Measurements from ENCODE around the gene MOB3B. TPM values are rescaled to one million over a fixed set of nuclear protein-coding genes. Genes with fewer than 3 reads are reported as not detected.

Gene MOB3B
- total and polyA plus RNA-seq, 2 of the 13 experiments (the other 11 are each of a cell fraction or from before 2014, with no cell fraction given), result 0.03 to 0.09 TPM

DNA sequence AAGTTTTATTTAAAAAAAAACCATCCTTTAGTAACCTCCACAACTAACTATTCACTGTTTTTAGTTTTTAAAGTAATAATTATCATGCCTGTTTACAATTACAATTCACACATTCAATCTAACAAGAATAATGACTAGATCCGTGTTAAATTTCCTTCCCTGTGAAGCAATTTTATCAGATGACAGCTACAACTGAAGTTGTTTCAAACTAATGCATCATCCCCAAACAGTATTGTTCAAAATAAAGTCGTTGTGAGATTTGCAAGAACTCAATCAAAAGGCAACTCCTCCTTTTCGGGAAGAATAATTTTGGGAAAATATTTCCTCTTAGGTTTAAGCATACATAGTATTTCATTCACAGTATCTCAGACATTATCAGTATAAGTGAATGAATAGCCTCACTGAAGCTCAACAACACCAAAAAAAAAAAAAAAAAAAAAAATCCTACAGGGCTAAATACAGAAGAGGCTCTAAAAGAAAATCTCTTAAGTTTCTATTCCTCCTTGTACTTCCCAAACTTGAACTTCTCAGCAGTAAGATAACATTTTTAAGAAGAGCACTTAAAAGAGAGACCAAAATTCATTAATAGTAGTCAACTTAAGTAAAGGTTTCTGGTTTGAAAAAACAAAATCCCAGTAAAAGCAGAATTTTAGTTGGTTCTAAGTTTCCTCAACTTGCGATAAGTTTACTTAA is 34.3 kb upstream of the MOB3B start (continued):
- TF ChIP-seq MLXIP (CRISPR knock-in tag; IDR thresholded peaks at IDR 0.05; ENCODE audit: borderline replicate concordance) (no peak), MAFG (CRISPR knock-in tag; IDR thresholded peaks at IDR 0.05) (no peak), MTF2 (CRISPR knock-in tag; IDR thresholded peaks at IDR 0.05; ENCODE audit: borderline replicate concordance) (no peak), SRSF4 (IDR thresholded peaks at IDR 0.05; ENCODE audit: low read depth, low read length, poor library complexity, severe bottlenecking) (no peak)

GRCh38 chr9:27561685-27562084 is 32.1 kb upstream of the MOB3B start:
- in situ Hi-C loops (cut with HindIII; ENCODE audit: extremely low pct_ligation_motif_present, low pct_unique_long_range_greater_than_20kb) (no loop called here), intact Hi-C loops (cut with micrococcal nuclease; ENCODE audit: unreplicated experiment) (no loop called here)
- H4K20me1 ChIP-seq (ENCODE audit: insufficient read depth, low read length), result no peaks in the 10 kb centered on the region
- H3K79me2 ChIP-seq (ENCODE audit: insufficient read depth, low read length), result no peaks in the 10 kb centered on the region
- peaks cover 15% of the 10 kb centered on the region for H3K4me1 ChIP-seq (ENCODE audit: insufficient read depth, low read length)
- H3K36me3 ChIP-seq (replicated peaks in 1 of 2; ENCODE audit: control insufficient read depth in 1 of 2, insufficient read depth in 2 of 2, low read length in 2 of 2), result peaks cover 0 to 6% of the 10 kb centered on the region in 2 experiments; a peak in 1 of 5 replicates
- H2AFZ ChIP-seq (ENCODE audit: low read length), result no peak overlapping the region
- FAIRE-seq, result no peak
- no TSS peak for BruUV-seq (replicated peaks)
- no peak overlapping the region for H3K4me2 ChIP-seq (ENCODE audit: low read depth, low read length)
- no peak overlapping the region for H3K9ac ChIP-seq (ENCODE audit: insufficient read depth, low read depth, low read length)
- ChIA-PET CTCF (ENCODE audit: low intra/inter-chr PET ratio, low total read pairs) (no interaction called here), POLR2A (no interaction called here)
- no peak for DNase-seq (ENCODE audit: low spot score)
- H3K9me3 ChIP-seq (ENCODE audit: low read length), result no peaks in the 10 kb centered on the region
- no peak overlapping the region for H3K4me3 ChIP-seq (replicated peaks in 1 of 3; ENCODE audit: insufficient read depth in 1 of 3, low read depth in 2 of 3, low read length in 3 of 3)
- 90% methylated on average over 3 of the region's 3 CpGs for WGBS (ENCODE audit: low lambda C conversion rate)
- TF ChIP-seq, protein P1, sequence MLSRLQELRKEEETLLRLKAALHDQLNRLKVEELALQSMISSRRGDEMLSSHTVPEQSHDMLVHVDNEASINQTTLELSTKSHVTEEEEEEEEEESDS (CRISPR knock-in tag; IDR thresholded peaks at IDR 0.05; ENCODE audit: borderline replicate concordance), result no peak
- TF ChIP-seq KMT2B (CRISPR knock-in tag; IDR thresholded peaks at IDR 0.05) (no peak), RFXANK (CRISPR knock-in tag; IDR thresholded peaks at IDR 0.05) (no peak), EP300 (IDR thresholded peaks at IDR 0.05; ENCODE audit: low read depth in 2 of 2, low read length in 2 of 2) (no peak), EP300 (CRISPR knock-in tag; IDR thresholded peaks at IDR 0.05; ENCODE audit: borderline replicate concordance) (no peak), CREM (IDR thresholded peaks at IDR 0.05) (no peak), CREM (CRISPR knock-in tag; IDR thresholded peaks at IDR 0.05) (no peak), SMARCC2 (IDR thresholded peaks at IDR 0.05) (no peak)
- TF ChIP-seq, protein P2, sequence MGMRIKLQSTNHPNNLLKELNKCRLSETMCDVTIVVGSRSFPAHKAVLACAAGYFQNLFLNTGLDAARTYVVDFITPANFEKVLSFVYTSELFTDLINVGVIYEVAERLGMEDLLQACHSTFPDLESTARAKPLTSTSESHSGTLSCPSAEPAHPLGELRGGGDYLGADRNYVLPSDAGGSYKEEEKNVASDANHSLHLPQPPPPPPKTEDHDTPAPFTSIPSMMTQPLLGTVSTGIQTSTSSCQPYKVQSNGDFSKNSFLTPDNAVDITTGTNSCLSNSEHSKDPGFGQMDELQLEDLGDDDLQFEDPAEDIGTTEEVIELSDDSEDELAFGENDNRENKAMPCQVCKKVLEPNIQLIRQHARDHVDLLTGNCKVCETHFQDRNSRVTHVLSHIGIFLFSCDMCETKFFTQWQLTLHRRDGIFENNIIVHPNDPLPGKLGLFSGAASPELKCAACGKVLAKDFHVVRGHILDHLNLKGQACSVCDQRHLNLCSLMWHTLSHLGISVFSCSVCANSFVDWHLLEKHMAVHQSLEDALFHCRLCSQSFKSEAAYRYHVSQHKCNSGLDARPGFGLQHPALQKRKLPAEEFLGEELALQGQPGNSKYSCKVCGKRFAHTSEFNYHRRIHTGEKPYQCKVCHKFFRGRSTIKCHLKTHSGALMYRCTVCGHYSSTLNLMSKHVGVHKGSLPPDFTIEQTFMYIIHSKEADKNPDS (CRISPR knock-in tag; IDR thresholded peaks at IDR 0.05), result no peak
- ATAC-seq, result no peak
- no peak overlapping the region for H3K27ac ChIP-seq (ENCODE audit: extremely low read length, insufficient read depth, low read length)
- no peaks in the 10 kb centered on the region for H3K27me3 ChIP-seq (ENCODE audit: control insufficient read depth in 1 of 2, insufficient read depth in 2 of 2, low read length in 2 of 2)

Data from HepG2 (cell line).